ENCODE results near the gene PCK1.

Gene PCK1

GRCh38 chr20:57561356-57562279 is 708 bp downstream of the PCK1 start:
- no peak overlapping the region for H3K4me3 ChIP-seq (replicated peaks; ENCODE audit: low read depth, low read length)
- TF ChIP-seq, protein P1, sequence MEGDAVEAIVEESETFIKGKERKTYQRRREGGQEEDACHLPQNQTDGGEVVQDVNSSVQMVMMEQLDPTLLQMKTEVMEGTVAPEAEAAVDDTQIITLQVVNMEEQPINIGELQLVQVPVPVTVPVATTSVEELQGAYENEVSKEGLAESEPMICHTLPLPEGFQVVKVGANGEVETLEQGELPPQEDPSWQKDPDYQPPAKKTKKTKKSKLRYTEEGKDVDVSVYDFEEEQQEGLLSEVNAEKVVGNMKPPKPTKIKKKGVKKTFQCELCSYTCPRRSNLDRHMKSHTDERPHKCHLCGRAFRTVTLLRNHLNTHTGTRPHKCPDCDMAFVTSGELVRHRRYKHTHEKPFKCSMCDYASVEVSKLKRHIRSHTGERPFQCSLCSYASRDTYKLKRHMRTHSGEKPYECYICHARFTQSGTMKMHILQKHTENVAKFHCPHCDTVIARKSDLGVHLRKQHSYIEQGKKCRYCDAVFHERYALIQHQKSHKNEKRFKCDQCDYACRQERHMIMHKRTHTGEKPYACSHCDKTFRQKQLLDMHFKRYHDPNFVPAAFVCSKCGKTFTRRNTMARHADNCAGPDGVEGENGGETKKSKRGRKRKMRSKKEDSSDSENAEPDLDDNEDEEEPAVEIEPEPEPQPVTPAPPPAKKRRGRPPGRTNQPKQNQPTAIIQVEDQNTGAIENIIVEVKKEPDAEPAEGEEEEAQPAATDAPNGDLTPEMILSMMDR (IDR thresholded peaks at IDR 0.05; ENCODE audit: low read depth, low read length, missing control alignments): no peak
- no peak for DNase-seq (ENCODE audit: extremely low read depth, low read depth)

- no peak overlapping the region for H3K4me3 ChIP-seq (replicated peaks; ENCODE audit: low read depth, low read length)
- TF ChIP-seq, protein P1 (IDR thresholded peaks at IDR 0.05; ENCODE audit: low read depth, low read length, missing control alignments): no peak
- DNase-seq (ENCODE audit: extremely low read depth, low read depth): no peak
Observed at GRCh38 chr20:57562541-57563465, 1.9 kb downstream of the PCK1 start.

- TF ChIP-seq, protein P1 (IDR thresholded peaks at IDR 0.05; ENCODE audit: low read depth, low read length, missing control alignments): no peak
- no peak for DNase-seq (ENCODE audit: extremely low read depth, low read depth)
- H3K4me3 ChIP-seq (replicated peaks; ENCODE audit: low read depth, low read length): no peak overlapping the region
Observed at GRCh38 chr20:57563522-57563921, 2.6 kb downstream of the PCK1 start.

DNA sequence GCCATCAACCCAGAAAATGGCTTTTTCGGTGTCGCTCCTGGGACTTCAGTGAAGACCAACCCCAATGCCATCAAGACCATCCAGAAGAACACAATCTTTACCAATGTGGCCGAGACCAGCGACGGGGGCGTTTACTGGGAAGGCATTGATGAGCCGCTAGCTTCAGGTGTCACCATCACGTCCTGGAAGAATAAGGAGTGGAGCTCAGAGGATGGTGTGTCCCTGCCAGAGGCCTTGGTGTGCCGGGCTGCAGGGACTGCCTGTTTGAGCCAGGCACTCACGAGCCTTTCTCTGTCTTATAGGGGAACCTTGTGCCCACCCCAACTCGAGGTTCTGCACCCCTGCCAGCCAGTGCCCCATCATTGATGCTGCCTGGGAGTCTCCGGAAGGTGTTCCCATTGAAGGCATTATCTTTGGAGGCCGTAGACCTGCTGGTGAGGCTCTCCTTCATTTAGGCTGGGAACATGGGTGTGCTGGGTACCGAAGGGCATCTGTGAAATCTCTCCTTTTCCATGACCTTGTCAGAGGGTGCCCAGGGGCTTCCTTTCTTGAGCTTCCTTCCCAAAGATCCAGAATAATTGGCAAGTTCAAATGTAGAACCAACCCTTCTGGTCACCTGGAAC is 3.4 kb downstream of the PCK1 start:
- TF ChIP-seq, protein P1 (IDR thresholded peaks at IDR 0.05; ENCODE audit: low read depth, low read length, missing control alignments): no peak
- no peak for DNase-seq (ENCODE audit: extremely low read depth, low read depth)
- no peak overlapping the region for H3K4me3 ChIP-seq (replicated peaks; ENCODE audit: low read depth, low read length)

DNA sequence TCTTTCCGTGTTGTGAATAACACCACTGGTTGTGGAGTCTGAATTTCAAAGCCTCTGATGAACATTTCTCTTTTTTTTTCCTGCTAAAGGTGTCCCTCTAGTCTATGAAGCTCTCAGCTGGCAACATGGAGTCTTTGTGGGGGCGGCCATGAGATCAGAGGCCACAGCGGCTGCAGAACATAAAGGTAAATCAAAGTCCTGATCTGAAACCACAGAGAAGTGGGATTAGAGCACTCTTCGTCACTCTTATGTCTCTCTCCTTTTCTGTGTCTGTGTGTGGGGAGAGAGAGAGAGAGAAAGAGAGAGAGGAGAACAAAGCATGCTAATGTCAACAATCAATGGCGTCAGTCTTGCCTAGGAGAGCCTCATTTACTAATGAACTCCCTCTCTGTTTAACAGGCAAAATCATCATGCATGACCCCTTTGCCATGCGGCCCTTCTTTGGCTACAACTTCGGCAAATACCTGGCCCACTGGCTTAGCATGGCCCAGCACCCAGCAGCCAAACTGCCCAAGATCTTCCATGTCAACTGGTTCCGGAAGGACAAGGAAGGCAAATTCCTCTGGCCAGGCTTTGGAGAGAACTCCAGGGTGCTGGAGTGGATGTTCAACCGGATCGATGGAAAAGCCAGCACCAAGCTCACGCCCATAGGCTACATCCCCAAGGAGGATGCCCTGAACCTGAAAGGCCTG is 4.2 kb downstream of the PCK1 start:
- TF ChIP-seq, protein P1 (IDR thresholded peaks at IDR 0.05; ENCODE audit: low read depth, low read length, missing control alignments): no peak
- DNase-seq (ENCODE audit: extremely low read depth, low read depth): no peak
- H3K4me3 ChIP-seq (replicated peaks; ENCODE audit: low read depth, low read length): no peak overlapping the region

DNA sequence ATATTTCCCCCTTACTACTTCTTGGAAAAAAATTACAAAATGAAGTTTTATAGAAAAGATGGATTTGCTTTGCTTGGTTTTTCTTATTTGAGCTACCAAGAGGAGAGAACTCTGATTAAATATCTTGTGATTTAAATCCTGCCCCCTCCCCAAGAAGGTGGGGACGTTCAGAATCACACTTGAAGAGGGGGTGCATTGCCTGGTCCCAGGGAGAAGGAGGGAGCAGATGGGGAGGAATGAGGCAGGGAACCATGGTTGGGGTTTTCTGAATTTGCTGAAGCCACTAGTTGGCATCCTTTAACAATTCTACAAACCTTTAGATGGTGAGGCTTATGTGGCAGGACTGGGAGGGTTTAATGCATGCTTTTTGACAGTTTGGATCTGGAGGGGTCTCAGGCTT is 5.5 kb downstream of the PCK1 start:
- H3K4me3 ChIP-seq (replicated peaks; ENCODE audit: low read depth, low read length): no peak overlapping the region
- TF ChIP-seq, protein P1 (IDR thresholded peaks at IDR 0.05; ENCODE audit: low read depth, low read length, missing control alignments): no peak
- DNase-seq (ENCODE audit: extremely low read depth, low read depth): no peak

All from HFF-Myc (cell line).